ENCODE results near the gene ABHD8. TPM values are rescaled to one million over a fixed set of nuclear protein-coding genes. Genes with fewer than 3 reads are reported as not detected.

ABHD8 gene
- total RNA-seq, 1 donor from 2014 or later, result 4.6 TPM

- Histone ChIP-seq H3K27ac (no peak overlapping the region), H3K4me2 (no peak overlapping the region), H3K4me3 (no peak overlapping the region), H3F3A (ENCODE audit: low read depth) (peaks cover 9% of the 10 kb centered on the region), H4K20me1 (ENCODE audit: low read depth) (no peaks in the 10 kb centered on the region), H3K36me3 (no peaks in the 10 kb centered on the region), H3K79me2 (ENCODE audit: low read depth) (no peaks in the 10 kb centered on the region), H3K4me1 (no peaks in the 10 kb centered on the region), H2AFZ (replicated peaks) (peak overlapping the region; percentile 13), H3K9ac (no peak overlapping the region), H3K9me3 (ENCODE audit: low read depth) (no peaks in the 10 kb centered on the region), H3K27me3 (no peaks in the 10 kb centered on the region)
- Mint-ChIP-seq H3K27ac (no peak overlapping the region), H3K27me3 (ENCODE audit: insufficient read depth, low read depth) (peaks cover 12% of the 10 kb centered on the region), H3K9me3 (no peaks in the 10 kb centered on the region), H3K36me3 (no peaks in the 10 kb centered on the region), H3K4me1 (peaks cover 18% of the 10 kb centered on the region), H3K4me3 (peak overlapping the region; percentile 0)
- DNase-seq (ENCODE audit: low spot score), result peak; percentile 89
- TF ChIP-seq CTCF (IDR thresholded peaks at IDR 0.05) (peak; percentile 90), EZH2phosphoT487 (IDR thresholded peaks at IDR 0.05) (no peak)
Observed at GRCh38 chr19:17260842-17261325, 42.3 kb downstream of the ABHD8 start.

GRCh38 chr19:17259934-17260333, 43.3 kb downstream of the ABHD8 start:
- Mint-ChIP-seq H3K9me3 (no peaks in the 10 kb centered on the region), H3K4me3 (no peak overlapping the region), H3K4me1 (peaks cover 18% of the 10 kb centered on the region), H3K27me3 (ENCODE audit: insufficient read depth, low read depth) (peaks cover 12% of the 10 kb centered on the region), H3K36me3 (no peaks in the 10 kb centered on the region), H3K27ac (no peak overlapping the region)
- H3K9me3 ChIP-seq (ENCODE audit: low read depth), result no peaks in the 10 kb centered on the region
- DNase-seq (ENCODE audit: low spot score), result no peak
- H4K20me1 ChIP-seq (ENCODE audit: low read depth), result no peaks in the 10 kb centered on the region
- no peak overlapping the region for H2AFZ ChIP-seq (replicated peaks)
- no peaks in the 10 kb centered on the region for H3K36me3 ChIP-seq
- H3K4me3 ChIP-seq, result no peak overlapping the region
- H3K4me1 ChIP-seq, result no peaks in the 10 kb centered on the region
- TF ChIP-seq CTCF (IDR thresholded peaks at IDR 0.05) (no peak), EZH2 (IDR thresholded peaks at IDR 0.05) (no peak), EZH2phosphoT487 (IDR thresholded peaks at IDR 0.05) (no peak)
- H3K9ac ChIP-seq, result no peak overlapping the region
- peaks cover 2% of the 10 kb centered on the region for H3F3A ChIP-seq (ENCODE audit: low read depth)
- no peak overlapping the region for H3K27ac ChIP-seq
- no peaks in the 10 kb centered on the region for H3K27me3 ChIP-seq
- H3K4me2 ChIP-seq, result no peak overlapping the region
- H3K79me2 ChIP-seq (ENCODE audit: low read depth), result no peaks in the 10 kb centered on the region

- Mint-ChIP-seq H3K9me3 (no peaks in the 10 kb centered on the region), H3K27me3 (ENCODE audit: insufficient read depth, low read depth) (peaks cover 10% of the 10 kb centered on the region)
Observed at GRCh38 chr19:17259118-17259780, 44.0 kb downstream of the ABHD8 start.

More at GRCh38 chr19:17259118-17259780, 44.0 kb downstream of the ABHD8 start:
- Histone ChIP-seq H3K27me3 (no peaks in the 10 kb centered on the region), H3K4me3 (no peak overlapping the region), H3K36me3 (no peaks in the 10 kb centered on the region), H3K9me3 (ENCODE audit: low read depth) (no peaks in the 10 kb centered on the region), H3K9ac (no peak overlapping the region), H3F3A (ENCODE audit: low read depth) (no peaks in the 10 kb centered on the region), H3K79me2 (ENCODE audit: low read depth) (no peaks in the 10 kb centered on the region), H3K4me1 (no peaks in the 10 kb centered on the region), H3K4me2 (no peak overlapping the region), H4K20me1 (ENCODE audit: low read depth) (no peaks in the 10 kb centered on the region), H2AFZ (replicated peaks) (no peak overlapping the region), H3K27ac (no peak overlapping the region)
- Mint-ChIP-seq H3K4me3 (no peak overlapping the region), H3K4me1 (peaks cover 16% of the 10 kb centered on the region), H3K27ac (no peak overlapping the region), H3K36me3 (no peaks in the 10 kb centered on the region)
- no peak for DNase-seq (ENCODE audit: low spot score)
- TF ChIP-seq CTCF (IDR thresholded peaks at IDR 0.05) (no peak), EZH2 (IDR thresholded peaks at IDR 0.05) (no peak)
